Fibroblast of skin of scalp (primary cell): ENCODE data around the gene RASAL3.

Source experiments
- DNase-seq: peaks from one replicate; pipeline ENCODE4 v3.0.0-alpha.2; 2013

Gene RASAL3

GRCh38 chr19:15448778-15449619 is 15.3 kb downstream of the RASAL3 start:
- DNase-seq, result no peak

- no peak for DNase-seq
Observed at GRCh38 chr19:15448044-15448777, 16.1 kb downstream of the RASAL3 start.

DNA sequence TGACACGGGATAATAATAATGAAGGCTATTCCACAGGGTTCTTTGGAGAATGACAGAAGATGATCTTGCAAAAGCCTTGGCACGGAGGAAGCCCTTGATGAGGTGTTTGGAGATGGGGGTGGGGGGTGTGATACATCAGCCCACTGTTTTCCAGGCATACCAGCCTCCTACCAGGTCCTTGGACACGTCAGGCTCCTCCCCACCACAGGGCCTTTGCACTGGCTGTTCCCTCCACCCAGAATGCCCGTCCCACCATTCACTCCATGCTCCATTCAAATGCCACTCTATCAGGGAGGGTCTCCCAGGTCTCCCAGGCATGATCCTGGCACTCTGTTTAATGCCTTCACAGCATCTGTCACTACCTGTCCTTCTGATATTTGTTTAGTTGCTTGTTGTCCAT is 17.3 kb downstream of the RASAL3 start:
- DNase-seq, result no peak

DNA sequence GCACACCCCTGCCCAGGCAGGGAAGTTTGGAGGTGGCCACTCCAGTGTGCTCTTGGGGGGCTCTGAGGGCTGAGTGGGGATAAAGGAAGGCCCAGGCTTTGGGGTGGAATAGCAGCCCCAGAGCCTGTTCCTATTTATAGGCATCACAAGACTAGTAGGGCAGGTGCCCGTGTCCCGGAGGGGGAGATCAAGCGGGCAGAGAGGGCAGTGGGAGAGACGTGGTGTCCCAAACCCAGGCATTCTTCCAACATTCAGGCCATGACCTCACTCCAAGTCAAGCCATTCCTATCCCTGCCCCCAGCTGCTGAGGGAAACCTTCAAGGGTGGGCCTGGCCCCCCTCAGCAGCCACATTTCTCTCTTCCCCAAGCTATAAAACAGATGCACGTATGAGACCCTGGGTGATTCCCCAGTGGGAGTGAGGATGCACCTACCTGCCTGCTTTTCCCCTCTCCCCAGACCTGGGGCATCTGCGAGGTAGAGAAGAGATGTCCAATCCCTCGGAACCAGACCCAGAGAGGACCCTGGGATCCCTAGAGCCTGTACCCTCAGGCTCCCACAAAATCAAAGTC is 18.5 kb downstream of the RASAL3 start:
- DNase-seq, result no peak

GRCh38 chr19:15445227-15445605 is 19.1 kb downstream of the RASAL3 start:
- no peak for DNase-seq

- no peak for DNase-seq
Observed at GRCh38 chr19:15444505-15445226, 19.7 kb downstream of the RASAL3 start.

- DNase-seq, result no peak
Observed at GRCh38 chr19:15443838-15444237, 20.5 kb downstream of the RASAL3 start.

DNA sequence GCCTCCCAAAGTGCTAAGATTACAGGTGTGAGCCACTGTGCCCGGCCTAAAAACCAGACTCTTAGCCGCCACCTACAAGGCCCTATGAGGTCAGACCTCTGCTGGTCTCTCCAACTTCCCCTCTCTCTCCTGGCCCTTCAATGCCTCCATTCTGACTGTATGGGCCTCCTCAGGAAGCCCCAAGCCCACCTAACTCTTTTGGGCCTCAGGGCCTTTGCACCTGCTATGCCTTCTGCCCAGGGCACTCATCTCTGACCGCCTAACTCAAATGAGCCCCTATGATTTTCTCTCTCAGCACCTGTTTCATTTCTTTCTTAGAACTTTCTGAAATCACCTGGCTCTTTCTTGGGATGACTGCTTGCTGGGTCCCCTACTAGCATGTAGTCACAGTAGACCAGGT is 21.0 kb downstream of the RASAL3 start:
- DNase-seq, result no peak

GRCh38 chr19:15442142-15442920 is 22.0 kb downstream of the RASAL3 start:
- no peak for DNase-seq

DNA sequence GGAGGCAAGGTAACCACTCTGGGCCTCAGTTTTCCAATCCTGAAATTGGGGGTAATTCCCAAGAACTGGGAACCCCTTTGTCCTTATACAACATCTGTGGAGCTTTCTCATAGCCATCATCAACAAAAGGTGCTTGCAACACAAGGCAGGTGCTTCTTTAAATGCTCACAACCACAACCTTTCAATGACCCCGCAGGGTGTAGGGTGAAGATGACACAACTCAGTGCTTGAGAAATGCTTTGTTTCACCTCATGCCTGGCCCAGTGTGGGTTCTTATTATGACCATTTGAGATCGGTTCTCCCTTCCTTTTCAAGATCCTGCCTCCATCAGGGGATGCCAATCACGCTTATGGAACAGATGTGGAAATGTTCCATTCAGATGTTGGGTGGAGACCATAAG is 23.0 kb downstream of the RASAL3 start:
- DNase-seq, result no peak

- no peak for DNase-seq
Observed at GRCh38 chr19:15439821-15440641, 24.3 kb downstream of the RASAL3 start.

DNA sequence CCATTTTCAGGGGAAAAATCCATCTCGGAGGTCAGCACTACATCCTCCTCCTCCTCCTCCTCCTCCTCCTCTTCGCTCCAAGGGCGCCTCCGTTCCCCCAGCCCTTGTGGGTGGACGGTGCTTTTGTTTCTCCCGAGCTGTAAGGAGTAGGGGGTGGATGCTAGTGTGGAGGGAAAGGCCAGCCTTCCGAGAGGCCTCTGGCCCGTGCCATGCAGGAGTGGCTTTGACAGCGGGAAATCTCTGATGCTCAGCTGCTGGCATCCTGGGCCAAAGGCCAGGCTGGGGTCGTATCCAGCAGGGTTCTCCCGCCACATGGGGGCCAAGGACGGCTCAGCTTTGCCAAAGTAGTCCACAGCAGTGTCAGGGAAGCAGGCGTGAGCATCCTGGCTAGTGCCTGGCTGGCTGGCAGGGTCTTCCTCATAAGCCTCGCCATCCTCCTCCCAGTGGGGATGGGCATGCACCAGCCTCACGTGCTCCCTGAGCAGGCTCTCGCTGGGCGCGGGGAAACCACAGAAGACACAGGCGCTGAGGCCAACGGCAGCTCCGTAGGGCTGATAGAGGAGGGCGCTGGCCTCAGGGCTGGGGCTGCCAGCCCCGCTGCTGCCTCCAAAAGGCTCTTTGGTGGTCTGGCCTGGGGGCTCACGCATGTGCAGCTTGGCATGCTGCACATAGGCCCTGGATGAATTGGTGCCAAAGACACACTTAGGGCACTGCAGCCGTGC is 25.1 kb downstream of the RASAL3 start:
- no peak for DNase-seq

DNA sequence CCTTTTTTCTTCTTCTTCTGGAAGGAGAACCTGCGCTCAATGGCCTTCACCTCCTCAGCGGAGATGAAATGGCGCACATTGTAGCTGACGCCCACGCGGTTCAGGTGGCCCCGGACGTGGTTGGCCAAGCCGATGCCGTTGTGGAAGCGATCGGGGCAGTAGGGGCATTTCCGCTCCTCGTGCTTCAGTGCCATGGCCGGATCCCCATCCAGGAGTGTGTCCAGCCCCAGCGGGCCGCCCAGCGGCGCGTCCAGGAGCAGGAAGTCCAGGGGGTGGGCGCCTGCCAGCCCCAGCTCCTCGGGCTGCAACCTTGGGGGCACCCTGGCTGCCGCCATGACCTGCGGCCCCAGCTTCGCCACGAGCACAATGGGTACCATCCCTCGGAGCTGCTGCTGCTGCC is 25.8 kb downstream of the RASAL3 start:
- no peak for DNase-seq

GRCh38 chr19:15438124-15438496 is 26.2 kb downstream of the RASAL3 start:
- DNase-seq, result no peak

DNA sequence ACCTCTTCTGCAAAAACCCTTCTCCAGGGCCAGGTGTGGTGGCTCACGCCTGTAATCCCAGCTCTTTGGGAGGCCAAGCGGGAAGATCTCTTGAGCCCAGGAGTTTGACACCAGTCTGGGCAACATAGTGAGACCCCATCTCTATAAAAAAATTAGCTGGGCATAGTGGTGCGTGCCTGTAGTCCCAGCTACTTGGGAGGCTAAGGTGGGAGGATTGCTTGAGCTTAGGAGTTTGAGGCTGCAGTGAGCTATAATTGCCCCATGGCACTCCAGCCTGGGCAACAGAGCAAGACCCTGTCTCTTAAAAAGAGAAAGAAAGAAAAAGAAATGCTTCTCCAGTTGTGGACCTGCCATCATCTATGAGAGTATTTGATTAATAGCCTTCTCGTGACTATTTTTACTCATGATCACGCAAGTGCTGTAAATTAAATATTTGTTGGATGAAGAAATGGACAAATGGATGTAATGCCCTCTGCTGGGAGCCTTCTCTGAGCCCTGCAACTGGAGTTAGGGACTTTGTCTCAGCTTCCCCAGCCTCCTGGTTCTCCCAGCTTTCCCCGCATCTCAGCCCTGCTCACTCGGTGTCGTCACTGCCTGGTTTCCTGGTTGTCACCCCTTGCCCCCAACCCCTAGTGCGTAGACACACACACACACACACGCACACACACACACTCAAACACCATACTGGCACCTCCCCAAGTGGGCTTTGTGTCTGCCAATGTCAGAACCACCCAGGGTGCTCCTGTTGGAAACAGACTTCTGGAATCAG is 26.8 kb downstream of the RASAL3 start:
- DNase-seq, result peak; percentile 52

DNA sequence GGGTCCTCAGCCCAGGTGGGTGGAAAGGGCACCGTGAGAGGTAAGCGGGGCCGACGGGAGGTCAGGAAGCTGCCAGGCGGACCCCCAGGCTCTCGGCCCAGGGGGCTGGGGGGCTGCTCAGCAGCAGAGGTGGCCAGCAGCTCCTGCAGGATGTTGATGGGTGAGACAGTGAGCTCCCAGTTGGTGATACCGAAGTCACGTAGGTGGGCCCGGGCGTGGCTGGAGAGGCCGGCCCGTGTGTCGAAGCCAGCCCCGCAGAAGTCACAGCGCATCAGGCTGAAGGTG is 27.6 kb downstream of the RASAL3 start:
- DNase-seq, result no peak

DNA sequence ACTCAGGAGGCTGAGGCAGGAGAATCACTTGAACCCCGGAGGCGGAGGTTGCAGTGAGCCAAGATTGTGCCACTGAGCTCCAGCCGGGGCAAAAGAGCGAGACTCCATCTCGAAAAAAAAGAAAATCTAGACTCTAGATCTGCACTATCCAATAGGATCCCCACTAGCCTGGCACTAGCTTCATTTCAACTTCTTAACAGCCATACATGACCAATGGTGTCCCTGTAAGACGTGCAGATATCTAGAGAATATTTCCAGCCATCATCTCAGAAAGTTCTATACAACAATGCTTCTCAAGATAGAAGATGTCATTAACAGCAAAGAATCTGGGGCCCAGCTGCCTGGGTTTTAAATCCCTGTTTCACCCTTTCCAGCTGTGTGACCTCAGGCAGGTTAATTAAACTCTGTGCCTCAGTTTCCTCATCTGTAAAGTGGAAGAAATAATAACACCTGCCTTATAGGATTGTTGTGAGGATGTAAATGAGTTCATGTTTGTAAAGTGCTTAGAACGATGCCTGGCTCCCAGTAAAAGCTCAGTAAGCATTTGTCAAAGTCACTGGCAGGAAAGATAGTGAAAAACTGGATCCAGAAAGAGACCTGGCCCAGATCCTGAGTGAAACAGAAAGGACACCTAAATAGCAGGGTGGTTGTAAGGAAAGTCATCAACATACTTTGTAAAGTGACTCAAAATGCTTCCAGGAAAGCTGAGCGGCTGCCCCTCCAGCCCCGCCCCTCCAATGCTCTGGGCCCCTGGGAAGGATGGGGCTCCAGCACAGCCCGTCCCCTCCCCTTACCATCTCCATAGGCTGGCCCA is 28.1 kb downstream of the RASAL3 start:
- DNase-seq, result no peak

GRCh38 chr19:15433519-15434069 is 30.8 kb downstream of the RASAL3 start:
- no peak for DNase-seq
